Measurements from ENCODE around the gene DCLK3. TPM values are rescaled to one million over a fixed set of nuclear protein-coding genes. Genes with fewer than 3 reads are reported as not detected.

Gene DCLK3
- total and polyA plus RNA-seq, 10 of the 15 experiments (the other 5 are each of a cell fraction or from before 2014, with no cell fraction given), result not detected

GRCh38 chr3:36666166-36666565 lies 98.2 kb downstream of the DCLK3 start:
- Histone ChIP-seq H3K4me2 (ENCODE audit: control insufficient read depth, insufficient read depth) (no peak overlapping the region), H3K27ac (ENCODE audit: control insufficient read depth, insufficient read depth) (no peak overlapping the region), H3K4me1 (ENCODE audit: control insufficient read depth, insufficient read depth, low read length) (no peaks in the 10 kb centered on the region), H2AFZ (ENCODE audit: control insufficient read depth, low read depth, low read length) (no peak overlapping the region), H3K4me3 (no peak overlapping the region), H3K9ac (ENCODE audit: control insufficient read depth, insufficient read depth, low read length) (no peak overlapping the region), H3K9me3 (replicated peaks; ENCODE audit: control insufficient read depth, insufficient read depth, low read length) (no peaks in the 10 kb centered on the region), H3K36me3 (ENCODE audit: control insufficient read depth in 2 of 2, insufficient read depth in 2 of 2, low read length in 1 of 2) (no peaks in the 10 kb centered on the region), H4K20me1 (ENCODE audit: control insufficient read depth, insufficient read depth) (no peaks in the 10 kb centered on the region), H3K79me2 (ENCODE audit: control insufficient read depth, insufficient read depth, low read length) (no peaks in the 10 kb centered on the region), H3K27me3 (replicated peaks in 1 of 2; ENCODE audit: control insufficient read depth in 2 of 2, insufficient read depth in 2 of 2, low read length in 1 of 2) (0 out of 4 replicates have a peak, but pooled peaks cover 0 to 2% of the 10 kb centered on the region in 2 experiments)
- WGBS (ENCODE audit: insufficient coverage, insufficient replicate concordance, low lambda C conversion rate, missing lambda C conversion rate), result 2% methylated on average over 2 of the region's 2 CpGs
- FAIRE-seq (no peak), DNase-seq (ENCODE audit: low read depth, low spot score) (no peak), ATAC-seq (no peak)
- CTCF ChIA-PET, result no interaction called here
- in situ Hi-C loops (cut with MboI) (no loop called here), intact Hi-C loops (cut with micrococcal nuclease; ENCODE audit: unreplicated experiment) (no loop called here)
- TF ChIP-seq ZNF24 (IDR thresholded peaks at IDR 0.05) (no peak), TCF3 (IDR thresholded peaks at IDR 0.05; ENCODE audit: borderline replicate concordance, insufficient read depth, low read depth, low read length) (no peak), BMI1 (IDR thresholded peaks at IDR 0.05; ENCODE audit: borderline replicate concordance) (no peak), TAF1 (IDR thresholded peaks at IDR 0.05; ENCODE audit: borderline replicate concordance, low read depth, low read length) (no peak), RAD51 (IDR thresholded peaks at IDR 0.05) (no peak), GABPA (IDR thresholded peaks at IDR 0.05; ENCODE audit: low read depth) (no peak), RB1 (IDR thresholded peaks at IDR 0.05; ENCODE audit: borderline replicate concordance) (no peak), YY1 (IDR thresholded peaks at IDR 0.05; ENCODE audit: low read depth, low read length) (no peak), NFYA (IDR thresholded peaks at IDR 0.05; ENCODE audit: borderline replicate concordance, low read depth, low read length) (no peak), CEBPB (IDR thresholded peaks at IDR 0.05; ENCODE audit: borderline replicate concordance in 1 of 2, low read depth in 2 of 2, low read length in 2 of 2) (no peak), SKIL (IDR thresholded peaks at IDR 0.05; ENCODE audit: low read depth, poor library complexity, severe bottlenecking) (no peak), MTA3 (IDR thresholded peaks at IDR 0.05; ENCODE audit: borderline replicate concordance, low read length) (no peak)
- TF ChIP-seq, protein P1, sequence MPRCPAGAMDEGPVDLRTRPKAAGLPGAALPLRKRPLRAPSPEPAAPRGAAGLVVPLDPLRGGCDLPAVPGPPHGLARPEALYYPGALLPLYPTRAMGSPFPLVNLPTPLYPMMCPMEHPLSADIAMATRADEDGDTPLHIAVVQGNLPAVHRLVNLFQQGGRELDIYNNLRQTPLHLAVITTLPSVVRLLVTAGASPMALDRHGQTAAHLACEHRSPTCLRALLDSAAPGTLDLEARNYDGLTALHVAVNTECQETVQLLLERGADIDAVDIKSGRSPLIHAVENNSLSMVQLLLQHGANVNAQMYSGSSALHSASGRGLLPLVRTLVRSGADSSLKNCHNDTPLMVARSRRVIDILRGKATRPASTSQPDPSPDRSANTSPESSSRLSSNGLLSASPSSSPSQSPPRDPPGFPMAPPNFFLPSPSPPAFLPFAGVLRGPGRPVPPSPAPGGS (IDR thresholded peaks at IDR 0.05; ENCODE audit: borderline replicate concordance, insufficient read depth, low read depth, low read length, poor library complexity, severe bottlenecking), result no peak
- TF ChIP-seq, protein P2, sequence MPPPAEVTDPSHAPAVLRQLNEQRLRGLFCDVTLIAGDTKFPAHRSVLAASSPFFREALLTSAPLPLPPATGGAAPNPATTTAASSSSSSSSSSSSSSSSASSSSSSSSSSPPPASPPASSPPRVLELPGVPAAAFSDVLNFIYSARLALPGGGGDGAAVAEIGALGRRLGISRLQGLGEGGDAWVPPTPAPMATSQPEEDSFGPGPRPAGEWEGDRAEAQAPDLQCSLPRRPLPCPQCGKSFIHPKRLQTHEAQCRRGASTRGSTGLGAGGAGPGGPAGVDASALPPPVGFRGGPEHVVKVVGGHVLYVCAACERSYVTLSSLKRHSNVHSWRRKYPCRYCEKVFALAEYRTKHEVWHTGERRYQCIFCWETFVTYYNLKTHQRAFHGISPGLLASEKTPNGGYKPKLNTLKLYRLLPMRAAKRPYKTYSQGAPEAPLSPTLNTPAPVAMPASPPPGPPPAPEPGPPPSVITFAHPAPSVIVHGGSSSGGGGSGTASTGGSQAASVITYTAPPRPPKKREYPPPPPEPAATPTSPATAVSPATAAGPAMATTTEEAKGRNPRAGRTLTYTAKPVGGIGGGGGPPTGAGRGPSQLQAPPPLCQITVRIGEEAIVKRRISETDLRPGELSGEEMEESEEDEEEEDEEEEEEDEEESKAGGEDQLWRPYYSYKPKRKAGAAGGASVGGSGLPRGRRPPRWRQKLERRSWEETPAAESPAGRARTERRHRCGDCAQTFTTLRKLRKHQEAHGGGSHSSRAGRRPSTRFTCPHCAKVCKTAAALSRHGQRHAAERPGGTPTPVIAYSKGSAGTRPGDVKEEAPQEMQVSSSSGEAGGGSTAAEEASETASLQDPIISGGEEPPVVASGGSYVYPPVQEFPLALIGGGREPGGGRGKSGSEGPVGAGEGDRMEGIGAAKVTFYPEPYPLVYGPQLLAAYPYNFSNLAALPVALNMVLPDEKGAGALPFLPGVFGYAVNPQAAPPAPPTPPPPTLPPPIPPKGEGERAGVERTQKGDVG (CRISPR knock-in tag; IDR thresholded peaks at IDR 0.05), result no peak
- TF ChIP-seq, protein P3, sequence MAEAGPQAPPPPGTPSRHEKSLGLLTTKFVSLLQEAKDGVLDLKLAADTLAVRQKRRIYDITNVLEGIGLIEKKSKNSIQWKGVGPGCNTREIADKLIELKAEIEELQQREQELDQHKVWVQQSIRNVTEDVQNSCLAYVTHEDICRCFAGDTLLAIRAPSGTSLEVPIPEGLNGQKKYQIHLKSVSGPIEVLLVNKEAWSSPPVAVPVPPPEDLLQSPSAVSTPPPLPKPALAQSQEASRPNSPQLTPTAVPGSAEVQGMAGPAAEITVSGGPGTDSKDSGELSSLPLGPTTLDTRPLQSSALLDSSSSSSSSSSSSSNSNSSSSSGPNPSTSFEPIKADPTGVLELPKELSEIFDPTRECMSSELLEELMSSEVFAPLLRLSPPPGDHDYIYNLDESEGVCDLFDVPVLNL (IDR thresholded peaks at IDR 0.05; ENCODE audit: low read depth, low read length), result no peak
- BruUV-seq (replicated peaks), result no TSS peak
- SMC1A ChIA-PET (ENCODE audit: uncharacterized antibody, unreplicated experiment), result no interaction called here
- RAD21 ChIA-PET (ENCODE audit: unreplicated experiment), result interaction anchor here (0.6 kb wide), 1 partner anchor 136 kb away, joined by 5 read pairs; no protein-coding TSS in a partner anchor
- POLR2A ChIA-PET, result no interaction called here
